ENCODE results near the gene GNPNAT1. TPM values are rescaled to one million over a fixed set of nuclear protein-coding genes. Genes with fewer than 3 reads are reported as not detected.
A peak's percentile ranks its signal among the peaks of the same experiment; 100 is the strongest.

Gene GNPNAT1
- total and polyA plus RNA-seq, 2 of the 8 experiments (the other 6 are each of a cell fraction or from before 2014, with no cell fraction given), result 25.5 to 54.1 TPM

GRCh38 chr14:52840877-52841276 is 49.5 kb upstream of the GNPNAT1 start:
- POLR2A ChIA-PET (ENCODE audit: partially characterized antibody), result no interaction called here
- H3K4ac ChIP-seq (replicated peaks; ENCODE audit: insufficient read length, low read depth, low read length), result no peak overlapping the region
- no peak overlapping the region for H2BK12ac ChIP-seq (ENCODE audit: low read depth, low read length)
- no peak overlapping the region for H3K18ac ChIP-seq (ENCODE audit: extremely low read depth, low read length)
- no peak overlapping the region for H3K4me2 ChIP-seq (ENCODE audit: insufficient read depth in 1 of 2, low read depth in 2 of 2, low read length in 2 of 2)
- WGBS, 2 experiments (ENCODE audit: extremely low coverage in 1 of 2, insufficient coverage in 1 of 2, insufficient read length in 1 of 2, insufficient replicate concordance in 2 of 2, low coverage in 1 of 2, low lambda C conversion rate in 2 of 2, missing lambda C conversion rate in 1 of 2), result 95% methylated on average over 3 of the region's 3 CpGs; no CpG with 5 or more reads in 1 of the 2 experiments
- no peaks in the 10 kb centered on the region; a peak in 1 of 4 replicates for H3K9me3 ChIP-seq (ENCODE audit: insufficient read depth in 2 of 2, low read depth in 1 of 2, low read length in 1 of 2)
- no peak overlapping the region for H3K23ac ChIP-seq (ENCODE audit: insufficient read length)
- no peaks in the 10 kb centered on the region for H3K23me2 ChIP-seq (ENCODE audit: low read depth, low read length)
- no peak overlapping the region for H4K5ac ChIP-seq (ENCODE audit: insufficient read length, low read depth, low read length)
- peak overlapping the region; percentile 73 for H4K91ac ChIP-seq (replicated peaks; ENCODE audit: insufficient read length, low read length)
- no peak overlapping the region for H3K27ac ChIP-seq (ENCODE audit: low read depth, low read length)
- H3K4me3 ChIP-seq (ENCODE audit: extremely low read depth in 1 of 4, insufficient read depth in 2 of 4, low read depth in 3 of 4, low read length in 4 of 4), result no peak overlapping the region
- no peak overlapping the region for H2AK5ac ChIP-seq (ENCODE audit: low read depth, low read length)
- H3K79me1 ChIP-seq (ENCODE audit: low read depth, low read length), result no peaks in the 10 kb centered on the region
- H3K14ac ChIP-seq (ENCODE audit: insufficient read length), result no peak overlapping the region
- no peak for FAIRE-seq
- no peak overlapping the region; the same call in 1 of the 2 replicates for H2BK5ac ChIP-seq (ENCODE audit: low read depth, low read length)
- peak overlapping the region; percentile 90; the same call in 1 of the 2 replicates for H2BK20ac ChIP-seq (ENCODE audit: low read length)
- no peak overlapping the region for H2BK120ac ChIP-seq (replicated peaks; ENCODE audit: low read depth, low read length)
- H3K4me1 ChIP-seq (replicated peaks in 1 of 4; ENCODE audit: control insufficient read depth in 3 of 4, insufficient read depth in 4 of 4, low read length in 3 of 4), result peaks cover 0 to 7% (median 3%) of the 10 kb centered on the region in 4 experiments; a peak in 4 of 7 replicates
- no peak overlapping the region for H4K8ac ChIP-seq (ENCODE audit: extremely low read depth, insufficient read depth, low read length)
- H4K20me1 ChIP-seq (replicated peaks in 1 of 2; ENCODE audit: control insufficient read depth in 1 of 2, insufficient read depth in 2 of 2, low read length in 2 of 2), result no peaks in the 10 kb centered on the region
- DNase-seq (ENCODE audit: low read depth in 1 of 2, low spot score in 2 of 2), result no peak
- CTCF ChIA-PET (ENCODE audit: partially characterized antibody), result interaction anchor here (1.0 to 3.2 kb wide), 6 partner anchors 11 to 122 kb away, joined by 3 to 20 read pairs (median 4); no protein-coding TSS in a partner anchor
- H3K9ac ChIP-seq (replicated peaks in 1 of 4; ENCODE audit: extremely low read depth in 1 of 4, low read depth in 3 of 4, low read length in 3 of 4), result no peak overlapping the region
- H3K79me2 ChIP-seq (ENCODE audit: control insufficient read depth in 1 of 2, insufficient read depth in 2 of 2, low read length in 2 of 2), result no peaks in the 10 kb centered on the region
- H2AFZ ChIP-seq (ENCODE audit: low read length), result 0 out of 2 replicates have a peak overlapping the region, but pooled peaks have one; percentile 63
- 0 out of 2 replicates have a peak overlapping the region, but pooled peaks have one; percentile 72 for H2BK15ac ChIP-seq (ENCODE audit: low read length)
- H3K27me3 ChIP-seq (replicated peaks in 1 of 4; ENCODE audit: control insufficient read depth in 3 of 4, extremely low read depth in 1 of 4, insufficient read depth in 3 of 4, low read length in 3 of 4), result no peaks in the 10 kb centered on the region
- H3K56ac ChIP-seq (replicated peaks; ENCODE audit: insufficient read length, low read depth, low read length), result no peak overlapping the region
- no peaks in the 10 kb centered on the region for H3K36me3 ChIP-seq (ENCODE audit: control insufficient read depth in 2 of 4, insufficient read depth in 4 of 4, low read length in 3 of 4)
- TF ChIP-seq RFX5 (IDR thresholded peaks at IDR 0.05; ENCODE audit: borderline replicate concordance, low read depth, low read length), result no peak
- no peak for TF ChIP-seq CREB1 (IDR thresholded peaks at IDR 0.05)
- no peak for TF ChIP-seq TAF7 (optimal IDR thresholded peaks at IDR 0.05; ENCODE audit: borderline replicate concordance, low read depth, low read length)
- no peak for TF ChIP-seq ZNF274 (IDR thresholded peaks at IDR 0.05; ENCODE audit: borderline replicate concordance, extremely low read depth, low read length)
- TF ChIP-seq JUN (IDR thresholded peaks at IDR 0.05; ENCODE audit: low read depth, low read length), result no peak
- no peak for TF ChIP-seq CBX5 (IDR thresholded peaks at IDR 0.05; ENCODE audit: low read depth, low read length)

Data from H1 (cell line).